ENCODE data around the gene DLL4.

DLL4 gene

GRCh38 chr15:40928821-40929659 lies at the start of gene DLL4:
TSS of gene DLL4 (plus strand) at chr15:40929340. CDS start at chr15:40929669, 329 bp downstream.
- DNase-seq (ENCODE audit: low read depth in 2 of 2): no peak

GRCh38 chr15:40879609-40880008 lies 49.5 kb upstream of the DLL4 start:
- DNase-seq (ENCODE audit: low read depth in 2 of 2): no peak

GRCh38 chr15:40881351-40881750 lies 47.8 kb upstream of the DLL4 start:
- DNase-seq (ENCODE audit: low read depth in 2 of 2): no peak

- no peak for DNase-seq (ENCODE audit: low read depth in 2 of 2)
Measured at GRCh38 chr15:40886586-40886985, 42.6 kb upstream of the DLL4 start.

- DNase-seq (ENCODE audit: low read depth in 2 of 2): no peak
Measured at GRCh38 chr15:40889112-40889511, 40.0 kb upstream of the DLL4 start.

GRCh38 chr15:40891138-40891537 lies 38.0 kb upstream of the DLL4 start:
- no peak for DNase-seq (ENCODE audit: low read depth in 2 of 2)

GRCh38 chr15:40891810-40892446 lies 37.2 kb upstream of the DLL4 start:
- DNase-seq (ENCODE audit: low read depth in 2 of 2): no peak

- DNase-seq (ENCODE audit: low read depth in 2 of 2): no peak
Measured at GRCh38 chr15:40892447-40893012, 36.6 kb upstream of the DLL4 start.

- DNase-seq (ENCODE audit: low read depth in 2 of 2): no peak
Measured at GRCh38 chr15:40893019-40893670, 36.0 kb upstream of the DLL4 start.

- DNase-seq (ENCODE audit: low read depth in 2 of 2): peak; percentile 82 to 87
Measured at GRCh38 chr15:40893733-40894680, 35.1 kb upstream of the DLL4 start, which contains the start of gene VPS18. TSS of gene VPS18 (plus strand) at chr15:40894450. CDS start at chr15:40894769, 319 bp downstream.

GRCh38 chr15:40894681-40895448 lies 34.3 kb upstream of the DLL4 start:
- DNase-seq (ENCODE audit: low read depth in 2 of 2): peak in 1 of 2 experiments; percentile 21

GRCh38 chr15:40899536-40900207 lies 29.5 kb upstream of the DLL4 start:
- DNase-seq (ENCODE audit: low read depth in 2 of 2): no peak

GRCh38 chr15:40900256-40901052 lies 28.7 kb upstream of the DLL4 start:
- no peak for DNase-seq (ENCODE audit: low read depth in 2 of 2)

- no peak for DNase-seq (ENCODE audit: low read depth in 2 of 2)
Measured at GRCh38 chr15:40901053-40901443, 28.1 kb upstream of the DLL4 start.

- DNase-seq (ENCODE audit: low read depth in 2 of 2): no peak
Measured at GRCh38 chr15:40902605-40903561, 26.3 kb upstream of the DLL4 start.

- DNase-seq (ENCODE audit: low read depth in 2 of 2): no peak
Measured at GRCh38 chr15:40904552-40905201, 24.5 kb upstream of the DLL4 start.
